ENCODE measurements around the gene CYP3A4.
"Not testable (repeated sequence)": the region's sequence is repeated elsewhere in the genome, so short reads cannot be mapped to it uniquely, and the experiment has no call there.

CYP3A4 gene

GRCh38 chr7:99730992-99731391 lies 53.0 kb downstream of the CYP3A4 start:
- TF ChIP-seq YY1 (IDR thresholded peaks at IDR 0.05; ENCODE audit: insufficient read depth, insufficient read length) (no peak), ZNF274 (IDR thresholded peaks at IDR 0.05; ENCODE audit: low read depth, low read length) (no peak), SUZ12 (IDR thresholded peaks at IDR 0.05; ENCODE audit: extremely low read depth, insufficient read depth, insufficient read length) (no peak)
- H3K4me3 ChIP-seq (ENCODE audit: insufficient read length, low read depth), result no peak overlapping the region
- H3K27me3 ChIP-seq (ENCODE audit: insufficient read depth, insufficient read length), result no peaks in the 10 kb centered on the region
- H3K9me3 ChIP-seq (ENCODE audit: insufficient read depth, low read length), result no peaks in the 10 kb centered on the region
- no peaks in the 10 kb centered on the region for H3K36me3 ChIP-seq (ENCODE audit: insufficient read depth, insufficient read length, low read length)
- no peaks in the 10 kb centered on the region for H3K4me1 ChIP-seq (ENCODE audit: insufficient read depth, insufficient read length)
- no peak for DNase-seq (ENCODE audit: low read depth, low spot score)
- H3K9ac ChIP-seq (ENCODE audit: insufficient read length, low read depth), result no peak overlapping the region

- H3K36me3 ChIP-seq (ENCODE audit: insufficient read depth, insufficient read length, low read length), result no peaks in the 10 kb centered on the region
- no peak overlapping the region for H3K4me3 ChIP-seq (ENCODE audit: insufficient read length, low read depth)
- no peaks in the 10 kb centered on the region for H3K27me3 ChIP-seq (ENCODE audit: insufficient read depth, insufficient read length)
- TF ChIP-seq SUZ12 (IDR thresholded peaks at IDR 0.05; ENCODE audit: extremely low read depth, insufficient read depth, insufficient read length) (no peak), YY1 (IDR thresholded peaks at IDR 0.05; ENCODE audit: insufficient read depth, insufficient read length) (no peak), ZNF274 (IDR thresholded peaks at IDR 0.05; ENCODE audit: low read depth, low read length) (no peak)
- no peaks in the 10 kb centered on the region for H3K9me3 ChIP-seq (ENCODE audit: insufficient read depth, low read length)
- H3K4me1 ChIP-seq (ENCODE audit: insufficient read depth, insufficient read length), result no peaks in the 10 kb centered on the region
- no peak overlapping the region for H3K9ac ChIP-seq (ENCODE audit: insufficient read length, low read depth)
- DNase-seq (ENCODE audit: low read depth, low spot score), result no peak
Observed at GRCh38 chr7:99730238-99730810, 53.7 kb downstream of the CYP3A4 start.

GRCh38 chr7:99729486-99730237 lies 54.3 kb downstream of the CYP3A4 start:
- H3K4me1 ChIP-seq (ENCODE audit: insufficient read depth, insufficient read length), result no peaks in the 10 kb centered on the region
- no peaks in the 10 kb centered on the region for H3K27me3 ChIP-seq (ENCODE audit: insufficient read depth, insufficient read length)
- DNase-seq (ENCODE audit: low read depth, low spot score), result no peak
- H3K36me3 ChIP-seq (ENCODE audit: insufficient read depth, insufficient read length, low read length), result no peaks in the 10 kb centered on the region
- H3K9me3 ChIP-seq (ENCODE audit: insufficient read depth, low read length), result no peaks in the 10 kb centered on the region
- no peak overlapping the region for H3K4me3 ChIP-seq (ENCODE audit: insufficient read length, low read depth)
- H3K9ac ChIP-seq (ENCODE audit: insufficient read length, low read depth), result no peak overlapping the region
- TF ChIP-seq YY1 (IDR thresholded peaks at IDR 0.05; ENCODE audit: insufficient read depth, insufficient read length), result no peak
- no peak for TF ChIP-seq SUZ12 (IDR thresholded peaks at IDR 0.05; ENCODE audit: extremely low read depth, insufficient read depth, insufficient read length)
- no peak for TF ChIP-seq ZNF274 (IDR thresholded peaks at IDR 0.05; ENCODE audit: low read depth, low read length)

- Histone ChIP-seq H3K9me3 (ENCODE audit: insufficient read depth, low read length) (no peaks in the 10 kb centered on the region), H3K4me1 (ENCODE audit: insufficient read depth, insufficient read length) (no peaks in the 10 kb centered on the region), H3K9ac (ENCODE audit: insufficient read length, low read depth) (no peak overlapping the region), H3K27me3 (ENCODE audit: insufficient read depth, insufficient read length) (no peaks in the 10 kb centered on the region), H3K36me3 (ENCODE audit: insufficient read depth, insufficient read length, low read length) (no peaks in the 10 kb centered on the region), H3K4me3 (ENCODE audit: insufficient read length, low read depth) (no peak overlapping the region)
- DNase-seq (ENCODE audit: low read depth, low spot score), result no peak
- TF ChIP-seq YY1 (IDR thresholded peaks at IDR 0.05; ENCODE audit: insufficient read depth, insufficient read length) (no peak), SUZ12 (IDR thresholded peaks at IDR 0.05; ENCODE audit: extremely low read depth, insufficient read depth, insufficient read length) (no peak), ZNF274 (IDR thresholded peaks at IDR 0.05; ENCODE audit: low read depth, low read length) (no peak)
Observed at GRCh38 chr7:99728615-99729014, 55.4 kb downstream of the CYP3A4 start.

GRCh38 chr7:99723201-99723600 lies 60.8 kb downstream of the CYP3A4 start:
- H3K4me1 ChIP-seq (ENCODE audit: insufficient read depth, insufficient read length); DNase-seq (ENCODE audit: low read depth, low spot score); H3K4me3 ChIP-seq (ENCODE audit: insufficient read length, low read depth); H3K27me3 ChIP-seq (ENCODE audit: insufficient read depth, insufficient read length); H3K9me3 ChIP-seq (ENCODE audit: insufficient read depth, low read length); H3K9ac ChIP-seq (ENCODE audit: insufficient read length, low read depth); H3K36me3 ChIP-seq (ENCODE audit: insufficient read depth, insufficient read length, low read length): not testable (repeated sequence)

GRCh38 chr7:99720800-99721595 lies 63.0 kb downstream of the CYP3A4 start:
- no peak for DNase-seq (ENCODE audit: low read depth, low spot score)
- Histone ChIP-seq H3K36me3 (ENCODE audit: insufficient read depth, insufficient read length, low read length) (no peaks in the 10 kb centered on the region), H3K9ac (ENCODE audit: insufficient read length, low read depth) (no peak overlapping the region), H3K4me3 (ENCODE audit: insufficient read length, low read depth) (no peak overlapping the region), H3K4me1 (ENCODE audit: insufficient read depth, insufficient read length) (no peaks in the 10 kb centered on the region), H3K27me3 (ENCODE audit: insufficient read depth, insufficient read length) (no peaks in the 10 kb centered on the region), H3K9me3 (ENCODE audit: insufficient read depth, low read length) (no peaks in the 10 kb centered on the region)
- no peak for TF ChIP-seq YY1 (IDR thresholded peaks at IDR 0.05; ENCODE audit: insufficient read depth, insufficient read length)
- no peak for TF ChIP-seq SUZ12 (IDR thresholded peaks at IDR 0.05; ENCODE audit: extremely low read depth, insufficient read depth, insufficient read length)
- TF ChIP-seq ZNF274 (IDR thresholded peaks at IDR 0.05; ENCODE audit: low read depth, low read length), result no peak

Measured in NT2/D1 (cell line).